Suprapubic skin (tissue), 4 donors: ENCODE measurements around the gene ARVCF.

Experiments used
- EP300 ChIP-seq: sonication (generic); formaldehyde crosslinking; IDR thresholded peaks from one replicate; pipeline ENCODE4 v1.6.1; 2017; ENCODE audit warnings: antibody characterized with exemption
- POLR2A ChIP-seq, 2 donors: fragments of 450-650 bp; IDR thresholded peaks; one replicate each; pipeline ENCODE4 v1.6.1; 2017; ENCODE audit warnings: antibody characterized with exemption in 2 of 2, mild to moderate bottlenecking in 2 of 2, moderate library complexity in 2 of 2
- POLR2AphosphoS5 ChIP-seq, 3 donors: sonication (generic); formaldehyde crosslinking; IDR thresholded peaks; one replicate each; pipeline ENCODE4 v1.6.1; 2017; ENCODE audit warnings: antibody characterized with exemption in 3 of 3
- TF ChIP-seq, protein P1 (sequence below), 2 donors: fragments of 200-600 bp in 1 of 2; fragments of 450-650 bp in 1 of 2; sonication (generic) in 1 of 2; IDR thresholded peaks; one replicate each; pipeline ENCODE4 v1.5.1; 2016 to 2019; ENCODE audit warnings: antibody characterized with exemption in 2 of 2, mild to moderate bottlenecking in 1 of 2, moderate library complexity in 1 of 2

DNA sequence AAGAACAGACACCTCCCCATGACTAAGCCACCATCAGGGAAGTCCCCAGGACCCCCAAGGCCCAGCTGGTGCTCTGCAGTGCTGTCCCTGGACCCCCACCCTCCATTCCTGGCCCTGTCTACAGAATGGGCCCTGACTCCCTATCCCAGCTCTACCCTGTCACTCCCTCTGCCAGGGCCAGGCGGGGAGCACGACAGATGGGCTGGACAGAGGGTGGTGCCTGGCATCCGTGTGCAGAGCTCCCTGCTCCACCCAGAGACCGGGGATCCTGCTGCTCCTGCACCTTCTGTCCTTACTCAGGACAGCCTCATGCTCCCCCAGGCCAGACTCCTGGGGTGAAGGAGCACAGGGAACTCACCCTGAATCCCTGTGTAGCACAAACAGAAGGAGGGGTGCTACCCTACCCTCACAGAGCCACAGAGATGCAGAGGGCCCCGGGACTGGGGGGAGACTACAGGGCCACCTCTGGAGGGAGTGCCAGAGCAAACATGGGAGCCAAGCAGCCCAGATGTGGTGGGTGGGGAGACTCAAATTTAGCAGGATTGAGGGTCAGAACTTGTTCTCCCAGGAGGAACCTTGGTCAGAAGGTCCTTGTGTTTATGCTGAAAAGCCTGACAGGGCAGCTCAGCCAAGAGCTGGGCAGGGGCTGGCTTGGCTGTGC lies 2.0 kb downstream of the ARVCF start:
- TF ChIP-seq, protein P1, sequence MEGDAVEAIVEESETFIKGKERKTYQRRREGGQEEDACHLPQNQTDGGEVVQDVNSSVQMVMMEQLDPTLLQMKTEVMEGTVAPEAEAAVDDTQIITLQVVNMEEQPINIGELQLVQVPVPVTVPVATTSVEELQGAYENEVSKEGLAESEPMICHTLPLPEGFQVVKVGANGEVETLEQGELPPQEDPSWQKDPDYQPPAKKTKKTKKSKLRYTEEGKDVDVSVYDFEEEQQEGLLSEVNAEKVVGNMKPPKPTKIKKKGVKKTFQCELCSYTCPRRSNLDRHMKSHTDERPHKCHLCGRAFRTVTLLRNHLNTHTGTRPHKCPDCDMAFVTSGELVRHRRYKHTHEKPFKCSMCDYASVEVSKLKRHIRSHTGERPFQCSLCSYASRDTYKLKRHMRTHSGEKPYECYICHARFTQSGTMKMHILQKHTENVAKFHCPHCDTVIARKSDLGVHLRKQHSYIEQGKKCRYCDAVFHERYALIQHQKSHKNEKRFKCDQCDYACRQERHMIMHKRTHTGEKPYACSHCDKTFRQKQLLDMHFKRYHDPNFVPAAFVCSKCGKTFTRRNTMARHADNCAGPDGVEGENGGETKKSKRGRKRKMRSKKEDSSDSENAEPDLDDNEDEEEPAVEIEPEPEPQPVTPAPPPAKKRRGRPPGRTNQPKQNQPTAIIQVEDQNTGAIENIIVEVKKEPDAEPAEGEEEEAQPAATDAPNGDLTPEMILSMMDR (IDR thresholded peaks at IDR 0.05), result no peak
- TF ChIP-seq EP300 (no peak), POLR2AphosphoS5 (IDR thresholded peaks at IDR 0.05) (no peak), POLR2A (IDR thresholded peaks at IDR 0.05) (no peak)
